CD4-positive, alpha-beta memory T cell (primary cell): Measurements from ENCODE around the gene ADAM29. TPM values are rescaled to one million over a fixed set of nuclear protein-coding genes. Genes with fewer than 3 reads are reported as not detected.

ENCODE experiments used
- CTCF ChIA-PET: fragments of 350-600 bp; sonication (Branson Sonifier 250); formaldehyde crosslinking; loops from one replicate; lab custom pipeline; 2021; ENCODE audit warnings: inconsistent platforms; ENCODE audit not compliant: partially characterized antibody; lab: Charles Lee
- POLR2A ChIA-PET: fragments of 350-600 bp; sonication (Branson Sonifier 250); formaldehyde crosslinking; loops from one replicate; lab custom pipeline; 2021; ENCODE audit not compliant: partially characterized antibody; lab: Charles Lee
- DNase-seq, 5 donors: peaks; one replicate each; pipeline versions ENCODE4 v3.0.0 to v3.0.0-alpha.2; 2020 to 2022; ENCODE audit warnings: mixed read lengths in 1 of 5
- H3K27ac ChIP-seq: one replicate; pipeline ENCODE4 v1.7.0; 2013; ENCODE audit warnings: low read depth, low read length
- H3K27me3 ChIP-seq: 2 replicates; pipeline ENCODE4 v1.7.0; 2013; ENCODE audit warnings: mild to moderate bottlenecking, low read length, moderate library complexity; ENCODE audit not compliant: insufficient read depth
- H3K36me3 ChIP-seq: 2 replicates; pipeline ENCODE4 v1.7.0; 2013; ENCODE audit warnings: mild to moderate bottlenecking, low read length, moderate library complexity; ENCODE audit not compliant: insufficient read depth
- H3K4me1 ChIP-seq: 2 replicates; pipeline ENCODE4 v1.7.0; 2013; ENCODE audit warnings: mild to moderate bottlenecking, low read length, moderate library complexity; ENCODE audit not compliant: insufficient read depth
- H3K4me3 ChIP-seq, 2 donors: one replicate each; pipeline ENCODE4 v1.7.0; 2013; ENCODE audit warnings: low read length in 2 of 2, mild to moderate bottlenecking in 1 of 2
- H3K9me3 ChIP-seq, 2 donors: one replicate each; pipeline ENCODE4 v1.7.0; 2013; ENCODE audit warnings: low read length in 2 of 2, control low read depth in 1 of 2; ENCODE audit not compliant: control insufficient read depth in 1 of 2
- H3K27ac Mint-ChIP-seq, 7 donors: one replicate each; pipeline ENCODE4 v1.8.0; 2020 to 2021; ENCODE audit warnings: mixed read lengths in 7 of 7, mild to moderate bottlenecking in 6 of 7, inconsistent platforms in 3 of 7, moderate library complexity in 3 of 7
- H3K27me3 Mint-ChIP-seq, 2 donors: one replicate each; pipeline ENCODE4 v1.8.0; 2020 to 2021; ENCODE audit warnings: mixed read lengths in 2 of 2
- H3K36me3 Mint-ChIP-seq, 2 donors: one replicate each; pipeline ENCODE4 v1.8.0; 2020 to 2021; ENCODE audit warnings: mixed read lengths in 2 of 2, inconsistent platforms in 1 of 2, mild to moderate bottlenecking in 1 of 2
- H3K4me1 Mint-ChIP-seq, 4 donors: one replicate each; pipeline ENCODE4 v1.8.0; 2020 to 2021; ENCODE audit warnings: mixed read lengths in 4 of 4, mild to moderate bottlenecking in 1 of 4
- H3K4me3 Mint-ChIP-seq, 8 donors: one replicate each; pipeline ENCODE4 v1.8.0; 2020 to 2021; ENCODE audit warnings: mixed read lengths in 8 of 8, mild to moderate bottlenecking in 7 of 8, moderate library complexity in 6 of 8, inconsistent platforms in 3 of 8
- H3K9me3 Mint-ChIP-seq, 8 donors: one replicate each; pipeline ENCODE4 v1.8.0; 2020 to 2021; ENCODE audit warnings: mixed read lengths in 8 of 8, mild to moderate bottlenecking in 5 of 8, inconsistent platforms in 3 of 8, moderate library complexity in 1 of 8
- intact Hi-C: fragments of 100-400 bp; cut with micrococcal nuclease; formaldehyde crosslinking; loops from one replicate; pipeline ENCODE4 v1.15.1; 2023
- polyA plus RNA-seq, 2 donors: library from polyadenylated mRNA; unstranded; fragments of 300-500 nt; fragmentation: Illumina TruSeq; gene quantifications; one replicate each; pipeline ENCODE4 v1.2.3, GENCODE V29; 2021
- total RNA-seq, 2 experiments: library from RNA; stranded (reverse); gene quantifications; one replicate each; pipeline ENCODE4 v1.2.3, GENCODE V29; 2021

Gene ADAM29
- total and polyA plus RNA-seq, 4 experiments from 2014 or later, result 0.14 to 0.41 TPM; not detected in 2

- Histone ChIP-seq H3K27ac (no peak overlapping the region), H3K4me3 (no peak overlapping the region), H3K27me3 (no peaks in the 10 kb centered on the region), H3K36me3 (no peaks in the 10 kb centered on the region), H3K9me3 (no peaks in the 10 kb centered on the region), H3K4me1 (no peaks in the 10 kb centered on the region)
- no peak for DNase-seq
- Mint-ChIP-seq H3K36me3 (no peaks in the 10 kb centered on the region), H3K4me3 (no peak overlapping the region), H3K27me3 (no peaks in the 10 kb centered on the region), H3K4me1 (no peaks in the 10 kb centered on the region), H3K27ac (no peak overlapping the region), H3K9me3 (peaks cover 0 to 8% (median under 1%) of the 10 kb centered on the region in 8 donors)
- ChIA-PET CTCF (no interaction called here), POLR2A (no interaction called here)
- intact Hi-C loops, result no loop called here
These were observed 35.7 kb upstream of the ADAM29 start for GRCh38 chr4:174882317-174882992.

GRCh38 chr4:174907508-174907907, 10.7 kb upstream of the ADAM29 start:
- Mint-ChIP-seq H3K4me1 (no peaks in the 10 kb centered on the region), H3K4me3 (no peak overlapping the region), H3K9me3 (peaks cover 4 to 33% (median 13%) of the 10 kb centered on the region in 8 donors), H3K27me3 (no peaks in the 10 kb centered on the region), H3K36me3 (no peaks in the 10 kb centered on the region), H3K27ac (no peak overlapping the region)
- Histone ChIP-seq H3K9me3 (no peaks in the 10 kb centered on the region), H3K4me1 (no peaks in the 10 kb centered on the region), H3K27ac (no peak overlapping the region), H3K36me3 (no peaks in the 10 kb centered on the region), H3K27me3 (no peaks in the 10 kb centered on the region), H3K4me3 (no peak overlapping the region)
- intact Hi-C loops, result no loop called here
- POLR2A ChIA-PET, result no interaction called here
- no peak for DNase-seq
- CTCF ChIA-PET, result no interaction called here

- H3K36me3 ChIP-seq, result no peaks in the 10 kb centered on the region
- Mint-ChIP-seq H3K27me3 (no peaks in the 10 kb centered on the region), H3K27ac (no peak overlapping the region), H3K36me3 (no peaks in the 10 kb centered on the region), H3K4me1 (no peaks in the 10 kb centered on the region), H3K9me3 (peaks cover 5 to 18% (median 8%) of the 10 kb centered on the region in 8 donors), H3K4me3 (no peak overlapping the region)
- intact Hi-C loops, result no loop called here
- DNase-seq, result no peak
- H3K4me3 ChIP-seq, result no peak overlapping the region
- CTCF ChIA-PET, result no interaction called here
- H3K9me3 ChIP-seq, result no peaks in the 10 kb centered on the region
- H3K4me1 ChIP-seq, result no peaks in the 10 kb centered on the region
- POLR2A ChIA-PET, result no interaction called here
- no peaks in the 10 kb centered on the region for H3K27me3 ChIP-seq
- no peak overlapping the region for H3K27ac ChIP-seq
These were observed 7.9 kb upstream of the ADAM29 start for GRCh38 chr4:174910271-174910670.

GRCh38 chr4:174912919-174913543, 5.1 kb upstream of the ADAM29 start:
- ChIA-PET POLR2A (no interaction called here), CTCF (no interaction called here)
- H3K9me3 Mint-ChIP-seq, result peaks cover 0 to 14% (median 5%) of the 10 kb centered on the region in 8 donors

GRCh38 chr4:174919886-174920423, 1.8 kb downstream of the ADAM29 start:
- POLR2A ChIA-PET, result no interaction called here
- no peak for DNase-seq
- Histone ChIP-seq H3K36me3 (no peaks in the 10 kb centered on the region), H3K27me3 (no peaks in the 10 kb centered on the region), H3K27ac (no peak overlapping the region), H3K4me3 (no peak overlapping the region), H3K9me3 (no peaks in the 10 kb centered on the region), H3K4me1 (no peaks in the 10 kb centered on the region)
- no peaks in the 10 kb centered on the region for H3K27me3 Mint-ChIP-seq
- H3K4me1 Mint-ChIP-seq, result no peaks in the 10 kb centered on the region
- no peak overlapping the region for H3K4me3 Mint-ChIP-seq
- H3K9me3 Mint-ChIP-seq, result peaks cover 0 to 3% (median 0%) of the 10 kb centered on the region in 8 donors
- CTCF ChIA-PET, result no interaction called here
- H3K27ac Mint-ChIP-seq, result no peak overlapping the region
- no peaks in the 10 kb centered on the region for H3K36me3 Mint-ChIP-seq
- intact Hi-C loops, result no loop called here

More at GRCh38 chr4:174912919-174913543, 5.1 kb upstream of the ADAM29 start:
- intact Hi-C loops, result no loop called here
- H3K4me1 Mint-ChIP-seq, result no peaks in the 10 kb centered on the region
- H3K27ac Mint-ChIP-seq, result no peak overlapping the region
- H3K27me3 ChIP-seq, result no peaks in the 10 kb centered on the region
- H3K36me3 ChIP-seq, result no peaks in the 10 kb centered on the region
- H3K4me1 ChIP-seq, result no peaks in the 10 kb centered on the region
- no peaks in the 10 kb centered on the region for H3K27me3 Mint-ChIP-seq
- no peaks in the 10 kb centered on the region for H3K36me3 Mint-ChIP-seq
- H3K4me3 ChIP-seq, result no peak overlapping the region
- H3K27ac ChIP-seq, result no peak overlapping the region
- no peak for DNase-seq
- no peaks in the 10 kb centered on the region for H3K9me3 ChIP-seq
- no peak overlapping the region for H3K4me3 Mint-ChIP-seq

- Histone ChIP-seq H3K27me3 (no peaks in the 10 kb centered on the region), H3K4me1 (no peaks in the 10 kb centered on the region), H3K27ac (no peak overlapping the region), H3K4me3 (no peak overlapping the region), H3K36me3 (no peaks in the 10 kb centered on the region), H3K9me3 (no peaks in the 10 kb centered on the region)
- CTCF ChIA-PET, result no interaction called here
- POLR2A ChIA-PET, result no interaction called here
- no peaks in the 10 kb centered on the region for H3K4me1 Mint-ChIP-seq
- no peak for DNase-seq
- intact Hi-C loops, result no loop called here
- no peaks in the 10 kb centered on the region for H3K27me3 Mint-ChIP-seq
- H3K27ac Mint-ChIP-seq, result no peak overlapping the region
- no peaks in the 10 kb centered on the region for H3K36me3 Mint-ChIP-seq
- peaks cover 0 to 6% (median under 1%) of the 10 kb centered on the region in 8 donors for H3K9me3 Mint-ChIP-seq
- H3K4me3 Mint-ChIP-seq, result no peak overlapping the region
These were observed 8.8 kb downstream of the ADAM29 start for GRCh38 chr4:174926958-174927357.

GRCh38 chr4:174928174-174928573, 10.0 kb downstream of the ADAM29 start:
- Mint-ChIP-seq H3K9me3 (peaks cover 0 to 6% (median under 1%) of the 10 kb centered on the region in 8 donors), H3K4me3 (no peak overlapping the region), H3K27me3 (no peaks in the 10 kb centered on the region), H3K36me3 (no peaks in the 10 kb centered on the region), H3K4me1 (no peaks in the 10 kb centered on the region), H3K27ac (no peak overlapping the region)
- ChIA-PET CTCF (no interaction called here), POLR2A (no interaction called here)
- DNase-seq, result peak in 1 of 5 donors; percentile 6
- intact Hi-C loops, result no loop called here
- no peak overlapping the region for H3K4me3 ChIP-seq
- H3K27me3 ChIP-seq, result no peaks in the 10 kb centered on the region
- no peak overlapping the region for H3K27ac ChIP-seq
- no peaks in the 10 kb centered on the region for H3K9me3 ChIP-seq
- no peaks in the 10 kb centered on the region for H3K36me3 ChIP-seq
- H3K4me1 ChIP-seq, result no peaks in the 10 kb centered on the region
